ENCODE results near the gene FYB2. TPM values are rescaled to one million over a fixed set of nuclear protein-coding genes. Genes with fewer than 3 reads are reported as not detected.

The FYB2 gene
- total RNA-seq, 2 donors from 2014 or later: 0.32 to 0.66 TPM

DNA sequence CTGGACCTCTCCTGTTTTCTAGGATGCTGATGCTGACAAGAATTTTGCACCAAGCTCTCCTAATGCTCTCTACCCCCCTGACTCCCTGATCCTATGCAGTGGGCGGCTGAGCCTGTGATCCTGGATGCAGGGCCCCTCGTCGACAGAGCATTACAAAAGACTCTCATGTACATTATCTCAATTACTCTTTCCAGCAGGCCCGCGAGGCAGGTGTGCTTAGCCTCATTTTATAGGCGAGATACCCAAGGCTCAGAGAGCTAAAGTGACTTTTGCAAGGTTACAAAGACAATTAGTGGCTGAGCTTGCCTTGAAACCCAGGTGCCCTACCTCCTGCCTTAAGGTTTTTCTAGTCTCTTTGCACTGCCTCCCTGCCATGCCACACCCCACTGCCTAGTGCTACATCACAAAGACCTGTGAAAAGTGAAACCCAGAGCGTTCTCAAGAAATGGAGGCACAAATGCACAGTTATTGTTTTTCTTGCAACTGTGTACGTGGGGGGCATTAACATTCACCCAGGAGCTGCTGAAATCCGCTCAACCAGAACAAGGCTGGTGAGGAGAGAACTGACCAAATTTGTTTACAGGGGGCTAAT, 25.4 kb upstream of the FYB2 start:
- H3K36me3 ChIP-seq: no peaks in the 10 kb centered on the region
- no peak overlapping the region for H3K4me3 ChIP-seq
- no peak overlapping the region for H3K27ac ChIP-seq
- H3K9ac ChIP-seq (ENCODE audit: low read depth in 2 of 2, low read length in 2 of 2): no peak overlapping the region
- intact Hi-C loops (cut with DNase I): no loop called here
- H3K9me3 ChIP-seq: no peaks in the 10 kb centered on the region
- TF ChIP-seq, protein P1, sequence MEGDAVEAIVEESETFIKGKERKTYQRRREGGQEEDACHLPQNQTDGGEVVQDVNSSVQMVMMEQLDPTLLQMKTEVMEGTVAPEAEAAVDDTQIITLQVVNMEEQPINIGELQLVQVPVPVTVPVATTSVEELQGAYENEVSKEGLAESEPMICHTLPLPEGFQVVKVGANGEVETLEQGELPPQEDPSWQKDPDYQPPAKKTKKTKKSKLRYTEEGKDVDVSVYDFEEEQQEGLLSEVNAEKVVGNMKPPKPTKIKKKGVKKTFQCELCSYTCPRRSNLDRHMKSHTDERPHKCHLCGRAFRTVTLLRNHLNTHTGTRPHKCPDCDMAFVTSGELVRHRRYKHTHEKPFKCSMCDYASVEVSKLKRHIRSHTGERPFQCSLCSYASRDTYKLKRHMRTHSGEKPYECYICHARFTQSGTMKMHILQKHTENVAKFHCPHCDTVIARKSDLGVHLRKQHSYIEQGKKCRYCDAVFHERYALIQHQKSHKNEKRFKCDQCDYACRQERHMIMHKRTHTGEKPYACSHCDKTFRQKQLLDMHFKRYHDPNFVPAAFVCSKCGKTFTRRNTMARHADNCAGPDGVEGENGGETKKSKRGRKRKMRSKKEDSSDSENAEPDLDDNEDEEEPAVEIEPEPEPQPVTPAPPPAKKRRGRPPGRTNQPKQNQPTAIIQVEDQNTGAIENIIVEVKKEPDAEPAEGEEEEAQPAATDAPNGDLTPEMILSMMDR (IDR thresholded peaks at IDR 0.05): no peak
- DNase-seq: no peak
- no peaks in the 10 kb centered on the region for H3K27me3 ChIP-seq
- H3K4me1 ChIP-seq: no peaks in the 10 kb centered on the region

DNA sequence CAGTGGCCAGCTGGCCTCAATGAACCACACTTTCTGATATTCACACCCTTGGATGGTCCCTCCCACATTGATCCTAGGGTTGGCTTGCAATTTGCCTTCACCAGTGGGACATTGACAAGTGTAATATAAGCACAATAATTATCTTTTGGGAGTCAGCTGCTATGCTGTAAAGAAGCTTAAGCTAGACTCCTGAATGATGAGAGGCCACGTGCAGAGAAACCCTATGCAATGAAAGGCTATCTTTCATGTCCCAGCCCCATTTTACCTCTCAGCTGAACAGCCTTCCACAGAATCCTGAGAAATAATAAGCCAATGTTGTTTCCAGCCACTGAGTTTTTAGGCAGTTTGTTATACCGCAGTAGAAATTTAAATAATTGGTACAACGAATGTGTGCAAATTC, 24.3 kb upstream of the FYB2 start:
- intact Hi-C loops (cut with DNase I): no loop called here
- no peaks in the 10 kb centered on the region for H3K4me1 ChIP-seq

DNA sequence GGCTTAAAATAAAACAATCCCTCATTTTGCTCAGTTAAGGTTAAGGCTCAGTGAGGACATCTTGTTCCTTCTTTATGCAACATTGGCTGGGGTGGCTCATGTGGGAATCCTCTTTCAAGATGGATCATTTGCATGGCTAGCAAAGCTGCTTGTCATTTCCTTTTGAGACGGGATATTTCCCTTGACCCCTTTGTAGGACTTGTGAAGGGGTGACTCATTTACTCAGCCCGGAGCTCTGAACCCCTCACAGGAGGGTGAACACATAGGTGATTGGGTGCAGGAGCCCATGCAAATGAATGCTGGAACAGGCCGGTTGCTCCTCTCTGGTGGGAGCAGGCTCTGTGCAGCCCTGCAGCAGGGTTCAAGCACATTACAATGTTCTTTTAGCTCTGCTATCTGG, 19.6 kb upstream of the FYB2 start:
- H3K4me1 ChIP-seq: no peaks in the 10 kb centered on the region
- no peak overlapping the region for H3K27ac ChIP-seq
- no peaks in the 10 kb centered on the region for H3K36me3 ChIP-seq
- H3K9me3 ChIP-seq: no peaks in the 10 kb centered on the region
- TF ChIP-seq, protein P1 (IDR thresholded peaks at IDR 0.05): no peak
- H3K27me3 ChIP-seq: no peaks in the 10 kb centered on the region
- DNase-seq: no peak
- intact Hi-C loops (cut with DNase I): loop anchor here (5.0 to 10.0 kb wide), 2 partner anchors 1209 to 1316 kb away; no protein-coding TSS in a partner anchor
- H3K4me3 ChIP-seq: no peak overlapping the region
- no peak overlapping the region for H3K9ac ChIP-seq (ENCODE audit: low read depth in 2 of 2, low read length in 2 of 2)

More for the DNA sequence above, 24.3 kb upstream of the FYB2 start:
- H3K9me3 ChIP-seq: no peaks in the 10 kb centered on the region
- DNase-seq: no peak
- H3K27me3 ChIP-seq: no peaks in the 10 kb centered on the region
- H3K4me3 ChIP-seq: no peak overlapping the region
- H3K36me3 ChIP-seq: no peaks in the 10 kb centered on the region
- TF ChIP-seq, protein P1 (IDR thresholded peaks at IDR 0.05): no peak
- no peak overlapping the region for H3K27ac ChIP-seq
- H3K9ac ChIP-seq (ENCODE audit: low read depth in 2 of 2, low read length in 2 of 2): no peak overlapping the region

DNA sequence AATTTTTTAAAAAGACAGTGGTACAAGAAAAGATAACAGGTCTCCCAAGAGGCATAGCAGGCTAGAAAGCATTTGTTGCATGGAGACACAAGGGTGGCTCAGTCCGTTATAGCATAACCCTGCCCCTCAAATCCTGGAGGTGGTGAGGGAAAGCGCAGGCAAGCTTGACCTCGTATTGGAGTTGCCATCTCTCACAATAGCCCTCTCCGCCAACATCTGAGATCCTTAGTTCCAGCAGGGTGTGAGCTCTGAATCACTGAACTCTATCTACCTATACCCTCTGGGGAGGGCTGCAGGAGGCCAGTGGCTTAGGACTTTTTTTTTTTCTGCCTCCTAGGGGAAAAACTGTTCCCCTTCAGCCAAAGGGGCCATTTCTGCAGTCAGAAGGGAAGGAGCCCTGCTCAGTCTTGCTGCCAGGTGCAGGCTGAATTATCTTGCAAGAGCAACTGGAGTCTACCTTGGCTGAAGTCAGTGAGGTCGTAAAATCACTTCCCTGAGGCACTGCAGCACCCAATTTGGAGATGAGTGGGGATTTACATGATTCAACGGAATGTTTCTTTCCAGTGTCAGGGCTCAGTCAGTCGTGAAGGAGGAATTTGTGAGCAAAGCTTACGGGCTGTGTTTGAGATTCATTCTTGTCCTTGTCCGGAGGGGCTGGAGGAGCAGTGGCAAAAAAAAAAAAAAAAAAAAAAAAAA, 18.2 kb upstream of the FYB2 start:
- Histone ChIP-seq H3K27ac (no peak overlapping the region), H3K9ac (ENCODE audit: low read depth in 2 of 2, low read length in 2 of 2) (no peak overlapping the region), H3K4me1 (no peaks in the 10 kb centered on the region), H3K9me3 (no peaks in the 10 kb centered on the region), H3K27me3 (no peaks in the 10 kb centered on the region), H3K36me3 (no peaks in the 10 kb centered on the region), H3K4me3 (no peak overlapping the region)
- TF ChIP-seq, protein P1 (IDR thresholded peaks at IDR 0.05): no peak
- intact Hi-C loops (cut with DNase I): loop anchor here (5.0 to 10.0 kb wide), 2 partner anchors 1210 to 1317 kb away; no protein-coding TSS in a partner anchor
- DNase-seq: no peak

DNA sequence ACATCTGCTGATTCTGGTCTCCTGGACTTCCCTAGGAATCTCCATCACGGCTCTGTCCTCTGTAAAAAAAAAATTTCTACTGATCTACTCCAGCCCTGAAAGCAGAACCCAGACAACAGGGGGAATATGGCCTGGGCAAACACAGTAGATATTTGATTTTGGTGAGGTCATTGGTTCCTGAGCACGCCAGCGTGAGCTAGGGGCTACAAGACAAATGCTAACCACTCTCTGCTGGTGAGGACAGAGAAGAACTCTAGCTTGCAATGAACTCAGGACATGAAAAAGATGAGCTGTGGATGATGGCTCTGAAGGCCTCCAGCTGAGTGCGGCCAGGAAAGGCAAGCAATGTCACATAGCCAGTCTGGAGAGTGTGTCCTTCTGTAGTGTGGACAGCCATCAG, 17.2 kb upstream of the FYB2 start:
- TF ChIP-seq, protein P1 (IDR thresholded peaks at IDR 0.05): no peak
- no peaks in the 10 kb centered on the region for H3K9me3 ChIP-seq
- no peak overlapping the region for H3K27ac ChIP-seq
- intact Hi-C loops (cut with DNase I): loop anchor here (5.0 to 10.0 kb wide), 2 partner anchors 1211 to 1318 kb away; no protein-coding TSS in a partner anchor
- no peak for DNase-seq
- no peaks in the 10 kb centered on the region for H3K27me3 ChIP-seq
- no peak overlapping the region for H3K4me3 ChIP-seq
- no peaks in the 10 kb centered on the region for H3K4me1 ChIP-seq
- no peak overlapping the region for H3K9ac ChIP-seq (ENCODE audit: low read depth in 2 of 2, low read length in 2 of 2)
- H3K36me3 ChIP-seq: no peaks in the 10 kb centered on the region

Data from colonic mucosa (tissue), 4 donors.